Stimulated activated CD8-positive, alpha-beta memory T cell treated with anti-CD3 and anti-CD28 coated beads, Interleukin-7, amount 100 ng/mL, for 48 hours (primary cell): ENCODE measurements around the gene DIP2B.

Experiments
- DNase-seq, 2 donors: peaks; one replicate each; pipeline ENCODE4 v3.0.0-alpha.2; 2020; ENCODE audit warnings: low read depth in 1 of 2; ENCODE audit errors: extremely low read depth in 1 of 2

Gene DIP2B

DNA sequence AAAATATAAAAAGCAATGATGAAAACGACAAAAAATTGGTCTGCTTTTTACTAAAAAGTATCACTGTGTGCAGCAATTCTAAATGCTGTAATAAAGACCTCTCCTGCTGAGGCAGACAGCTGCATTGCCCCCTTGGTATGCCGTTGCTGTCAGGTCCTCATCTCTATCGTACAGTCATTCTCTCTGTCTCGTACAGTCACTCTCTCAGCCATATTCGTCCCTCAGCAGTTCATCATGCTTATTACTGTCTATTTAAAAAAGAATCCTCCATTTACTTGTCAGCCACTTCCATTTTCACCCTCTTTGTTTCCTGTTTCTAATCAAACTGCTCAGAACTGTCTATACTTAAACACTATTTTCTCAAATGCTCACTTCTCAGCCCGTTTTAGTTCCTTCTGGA lies 123.6 kb downstream of the DIP2B start:
- DNase-seq: no peak

DNA sequence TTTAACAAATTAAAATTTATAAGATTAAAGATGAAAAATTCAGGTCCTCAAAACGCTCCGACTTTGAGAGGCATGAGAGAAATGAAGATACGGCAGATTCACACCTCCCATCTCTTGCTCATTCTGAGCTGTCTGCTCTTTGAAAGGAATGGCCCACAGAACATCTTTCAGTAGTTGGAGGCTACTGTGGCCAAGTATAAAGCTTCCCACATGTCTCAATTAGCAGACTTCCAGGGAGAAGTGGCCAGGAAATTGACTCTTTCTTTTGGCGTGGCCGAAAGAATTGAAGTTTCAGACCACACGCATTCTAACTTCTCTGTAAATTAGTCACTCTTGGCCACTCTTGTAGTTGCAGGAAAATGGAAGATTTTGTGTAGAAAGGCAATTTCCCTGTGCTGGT lies 129.2 kb downstream of the DIP2B start:
- DNase-seq: no peak

DNA sequence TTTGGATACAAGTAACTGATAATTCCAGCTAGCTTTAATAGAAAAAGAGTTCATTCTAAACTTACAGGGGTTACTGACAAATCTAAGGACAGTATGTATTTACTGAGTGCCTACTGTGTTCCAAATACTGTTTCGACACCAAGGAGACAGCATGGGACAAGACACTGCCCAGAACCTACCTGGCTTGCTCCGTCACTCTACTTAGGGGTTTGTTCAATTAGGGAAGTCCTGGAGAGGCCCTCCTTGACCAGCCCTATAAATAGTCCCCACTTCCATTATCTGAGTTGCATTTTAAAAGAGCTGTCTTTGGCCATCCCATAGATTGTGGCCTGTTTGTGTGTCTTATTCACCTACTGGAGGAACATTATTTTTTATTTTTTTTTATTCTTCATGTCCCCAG lies 129.6 kb downstream of the DIP2B start:
- DNase-seq: no peak

DNA sequence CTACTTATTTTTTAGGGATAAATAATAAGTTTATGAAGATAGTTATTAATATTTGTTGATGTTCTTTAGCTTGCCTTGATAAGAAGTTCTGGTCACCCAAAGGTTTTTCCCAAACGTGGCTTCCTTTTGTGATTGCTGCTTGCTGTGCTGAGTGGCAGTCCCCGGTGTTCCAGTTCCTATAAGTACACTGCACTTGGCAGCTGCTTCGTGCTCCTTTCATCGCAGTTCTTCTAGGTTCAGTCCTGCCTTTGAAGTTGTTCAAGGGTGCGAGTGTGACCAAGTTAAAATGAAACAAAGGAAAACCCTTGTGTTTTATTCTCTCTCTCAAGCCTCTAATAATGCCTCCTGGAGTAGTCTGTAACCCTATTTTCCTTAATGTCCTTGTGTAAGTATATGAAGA lies 130.6 kb downstream of the DIP2B start:
- no peak for DNase-seq

DNA sequence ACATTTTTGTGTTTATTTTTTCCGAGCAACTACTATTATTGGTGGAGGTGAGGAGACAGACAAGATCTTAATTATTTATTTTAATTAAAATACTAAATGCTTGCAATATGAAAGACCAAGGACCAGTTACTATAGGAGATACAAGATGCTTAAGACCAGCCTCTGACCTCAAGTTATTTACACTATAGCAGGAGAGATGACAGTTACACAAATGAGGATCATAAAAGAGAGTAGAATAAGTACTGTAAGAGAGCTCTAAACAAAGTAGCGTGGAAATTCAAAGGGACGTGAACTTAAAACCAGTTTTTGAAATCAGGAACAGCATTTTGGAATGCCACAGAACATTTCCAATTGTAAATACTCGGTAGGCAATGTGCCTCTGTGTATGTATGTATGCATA lies 131.1 kb downstream of the DIP2B start:
- no peak for DNase-seq

DNA sequence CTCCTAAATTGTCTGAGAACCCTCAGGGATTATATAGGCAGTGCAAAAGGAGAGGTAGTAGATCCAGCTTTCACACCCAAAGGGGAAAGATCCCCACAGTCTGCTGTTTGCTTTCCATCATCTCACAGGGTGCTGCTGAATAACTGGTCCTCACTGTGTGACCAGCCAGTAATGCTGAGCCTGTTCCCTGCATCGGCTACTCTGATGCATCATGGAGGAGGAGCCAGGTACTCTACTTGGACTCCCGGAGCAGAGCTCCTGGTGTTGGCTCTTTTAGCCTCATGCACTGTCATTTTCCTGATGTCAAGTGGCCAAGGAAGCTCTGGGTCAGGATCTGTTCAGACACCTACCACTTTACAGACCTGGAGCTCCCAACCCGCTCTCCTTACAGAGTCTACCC lies 131.7 kb downstream of the DIP2B start:
- no peak for DNase-seq

DNA sequence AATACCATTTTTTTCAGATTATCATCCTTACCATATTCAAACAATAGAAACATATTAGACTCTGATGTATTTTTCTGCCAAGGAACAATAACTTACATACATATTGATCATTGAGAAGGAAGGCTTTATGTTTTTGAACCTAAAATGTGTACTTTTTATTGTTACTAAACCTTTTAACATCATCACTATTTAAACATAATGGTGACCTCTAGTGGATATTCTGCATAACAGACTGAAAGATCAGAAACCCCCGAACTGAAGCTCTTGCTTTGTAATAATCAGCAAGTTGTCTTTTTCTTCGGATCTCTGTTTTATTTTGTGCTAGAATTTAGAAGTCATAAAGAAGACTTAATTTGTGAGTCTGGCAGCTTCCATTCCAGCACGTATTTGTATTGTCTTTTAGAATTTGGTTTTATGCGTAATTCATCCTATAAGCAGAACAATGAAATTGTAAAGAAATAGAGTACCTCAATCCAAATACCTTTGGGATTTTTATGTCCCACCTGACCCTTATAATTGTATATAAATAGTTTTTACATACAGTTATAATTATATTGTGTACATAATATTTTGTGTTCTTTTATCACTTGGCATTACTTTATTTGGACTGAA lies 133.2 kb downstream of the DIP2B start:
- no peak for DNase-seq

DNA sequence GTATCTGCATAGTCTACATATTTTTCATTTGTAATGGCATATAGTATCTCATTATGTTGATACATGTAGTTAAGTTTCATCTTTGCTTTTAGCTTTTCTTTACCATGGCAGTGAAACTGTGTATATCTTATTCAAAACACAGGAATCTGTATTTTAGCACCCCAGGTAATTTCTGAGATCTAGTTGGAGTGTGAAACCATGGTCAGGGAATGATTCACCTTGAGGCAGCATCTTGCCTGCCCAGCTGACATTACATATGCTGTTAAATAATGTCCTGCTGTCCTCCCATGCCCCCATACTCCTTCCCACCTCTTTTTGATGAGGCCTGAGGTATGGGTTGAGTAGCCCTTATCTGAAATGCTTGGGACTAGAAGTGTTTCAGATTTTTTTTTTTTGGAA lies 133.7 kb downstream of the DIP2B start:
- no peak for DNase-seq

DNA sequence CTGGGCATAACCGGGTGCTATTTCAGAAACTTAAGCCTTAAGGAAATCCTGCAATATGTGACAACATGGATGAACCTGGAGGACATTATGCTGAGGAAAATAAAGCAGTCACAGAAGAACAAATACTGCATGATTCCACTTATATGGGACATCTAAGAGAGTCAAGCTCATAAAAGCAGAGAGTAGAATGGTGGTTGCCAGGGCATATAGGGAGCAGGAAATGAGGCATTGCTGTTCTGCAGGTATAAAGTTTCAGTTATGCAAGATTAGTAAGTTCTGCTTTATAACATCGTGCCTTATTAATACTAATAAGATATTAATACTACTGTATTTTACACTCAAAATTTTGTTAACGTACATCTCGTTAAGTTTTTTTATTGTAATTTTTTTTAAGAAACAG lies 134.9 kb downstream of the DIP2B start:
- no peak for DNase-seq

DNA sequence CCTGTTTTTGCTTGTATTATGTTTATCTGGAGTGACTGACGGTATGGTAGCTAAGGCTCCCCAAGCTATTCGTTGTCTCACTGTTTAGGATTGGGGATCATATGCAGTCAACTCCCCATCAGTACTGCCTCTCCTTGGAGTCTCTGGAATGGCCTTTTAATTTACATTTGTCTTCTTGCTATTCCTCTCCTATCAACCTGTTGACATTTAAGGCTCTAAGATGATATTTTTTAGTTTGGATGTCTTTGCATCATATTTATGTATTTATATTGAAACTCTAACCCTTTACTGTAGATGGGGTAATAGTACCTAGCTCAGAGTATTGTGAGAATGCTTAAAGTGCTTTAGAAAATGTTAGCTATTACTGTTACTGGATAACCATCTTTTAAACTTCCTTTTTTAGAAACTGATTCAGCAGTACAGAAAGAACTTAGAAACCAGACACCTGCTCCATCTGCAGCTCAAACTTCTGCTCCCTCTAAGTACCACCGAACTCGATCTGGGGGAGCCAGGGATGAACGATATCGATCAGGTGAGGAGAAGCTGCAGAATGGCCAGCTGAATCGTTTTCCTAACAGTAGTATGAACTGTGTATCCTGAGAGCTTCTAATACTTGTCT lies 135.6 kb downstream of the DIP2B start:
- no peak for DNase-seq

DNA sequence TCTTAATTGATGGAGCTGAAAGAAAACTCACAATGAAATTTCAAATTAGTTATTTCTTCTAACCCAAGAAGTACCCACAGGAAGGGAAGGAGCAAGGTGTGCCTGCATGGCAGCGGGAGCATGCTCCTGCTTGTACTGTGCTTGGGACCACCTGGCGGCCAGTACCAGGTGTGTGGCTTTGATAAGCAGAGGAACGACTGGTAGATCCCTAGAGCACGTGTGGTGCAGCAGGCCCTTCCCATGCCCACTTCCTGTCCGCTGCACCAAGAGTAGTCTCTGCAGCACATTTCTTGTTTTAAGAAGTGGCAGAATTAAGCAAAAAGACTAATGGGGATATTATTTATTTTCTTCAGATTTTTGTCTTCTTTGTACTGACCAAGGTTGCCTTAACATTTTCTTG lies 136.8 kb downstream of the DIP2B start:
- DNase-seq: no peak

DNA sequence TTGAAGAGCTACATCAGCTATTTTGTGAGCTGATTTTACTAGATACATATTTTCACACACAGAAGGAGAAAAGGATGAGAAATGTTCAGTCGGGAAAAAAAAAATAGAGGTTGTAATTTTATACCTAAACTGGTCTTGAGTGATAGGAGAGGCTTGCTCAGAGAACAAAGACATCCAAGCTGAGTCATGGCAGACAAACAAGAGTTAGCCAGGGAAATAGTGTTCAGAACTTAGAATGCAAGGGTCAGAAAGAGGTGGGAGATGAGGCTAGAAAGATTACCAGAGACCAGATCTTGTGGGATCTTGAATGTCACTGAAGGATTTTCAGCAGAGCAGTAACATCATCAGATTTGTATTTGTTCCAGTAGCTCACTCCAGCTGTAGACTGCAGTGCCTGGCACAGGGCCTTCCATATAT lies 137.3 kb downstream of the DIP2B start:
- no peak for DNase-seq

DNA sequence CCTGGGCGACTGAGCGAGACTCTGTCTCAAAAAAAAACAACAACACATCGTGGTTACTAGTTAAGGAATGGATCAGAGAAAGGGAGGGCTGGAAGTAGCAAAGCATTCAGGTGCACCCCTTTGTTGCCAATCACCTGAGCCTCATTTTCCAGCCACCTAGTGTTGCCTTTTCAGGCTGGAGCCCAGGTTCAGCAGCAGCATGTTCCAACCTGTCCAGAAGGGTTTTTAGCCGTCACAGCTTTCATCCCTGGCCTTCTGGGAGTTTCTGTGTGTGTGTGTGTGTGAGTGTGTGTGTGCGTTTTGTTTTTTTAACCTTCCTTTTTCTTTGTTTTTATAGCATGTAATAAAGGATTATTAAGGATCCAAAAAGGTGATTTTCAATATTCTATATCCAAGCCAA lies 138.0 kb downstream of the DIP2B start:
- no peak for DNase-seq

DNA sequence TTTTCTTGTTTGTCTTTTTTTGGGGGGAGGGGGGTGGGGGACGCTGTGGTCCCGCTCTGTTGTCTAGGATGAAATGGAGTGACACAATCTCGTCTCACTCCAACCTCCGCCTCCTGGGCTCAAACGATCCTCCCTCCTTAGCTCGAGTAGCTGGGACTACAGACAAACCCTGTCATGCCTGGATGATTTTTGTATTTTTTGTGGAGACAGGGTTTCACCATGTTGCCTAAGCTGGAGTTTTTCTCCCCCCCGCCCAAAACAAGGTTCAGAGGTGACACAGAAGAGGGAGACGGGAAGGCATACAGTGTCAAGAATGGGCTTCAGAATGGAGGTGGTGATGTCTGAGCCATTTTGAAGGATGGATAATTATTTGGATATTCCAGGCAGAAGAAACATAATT lies 142.2 kb downstream of the DIP2B start:
- DNase-seq: no peak

DNA sequence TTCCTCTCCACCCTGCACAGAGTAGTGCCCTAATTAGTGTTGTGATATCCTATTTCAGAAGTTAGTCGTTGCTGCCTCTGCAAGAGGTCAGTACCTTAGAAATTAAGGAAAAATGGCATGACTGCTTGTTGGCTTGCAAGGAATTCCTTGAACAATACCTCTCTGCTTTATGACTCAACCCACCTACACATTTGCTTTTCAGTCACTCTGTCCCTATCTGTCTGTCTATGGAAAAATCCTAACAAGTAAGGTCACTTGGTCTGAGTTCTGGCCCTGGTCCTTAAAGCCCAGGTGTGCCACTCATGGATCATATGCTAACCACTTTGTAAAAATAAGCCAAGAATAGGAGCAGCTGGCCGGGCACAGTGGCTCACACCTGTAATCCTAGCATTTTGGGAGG lies 142.7 kb downstream of the DIP2B start:
- DNase-seq: no peak

DNA sequence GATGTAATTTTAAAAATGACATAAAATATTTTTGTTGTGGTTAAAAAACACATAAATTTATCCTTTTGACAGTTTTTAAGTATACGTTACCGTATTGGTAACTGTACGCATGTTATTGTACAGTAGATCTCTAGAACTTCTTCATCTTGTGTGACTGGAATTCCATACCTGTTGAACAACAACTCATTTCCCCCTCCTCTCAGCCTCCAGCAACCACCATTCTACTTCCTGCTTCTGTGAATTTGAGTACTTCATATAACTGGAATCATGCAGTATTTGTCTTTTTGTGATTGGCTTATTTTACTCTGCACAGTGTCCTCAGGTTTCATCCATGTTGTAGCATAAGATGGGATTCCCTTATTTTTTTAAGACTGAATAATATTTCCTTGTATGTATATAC lies 145.5 kb downstream of the DIP2B start:
- no peak for DNase-seq

DNA sequence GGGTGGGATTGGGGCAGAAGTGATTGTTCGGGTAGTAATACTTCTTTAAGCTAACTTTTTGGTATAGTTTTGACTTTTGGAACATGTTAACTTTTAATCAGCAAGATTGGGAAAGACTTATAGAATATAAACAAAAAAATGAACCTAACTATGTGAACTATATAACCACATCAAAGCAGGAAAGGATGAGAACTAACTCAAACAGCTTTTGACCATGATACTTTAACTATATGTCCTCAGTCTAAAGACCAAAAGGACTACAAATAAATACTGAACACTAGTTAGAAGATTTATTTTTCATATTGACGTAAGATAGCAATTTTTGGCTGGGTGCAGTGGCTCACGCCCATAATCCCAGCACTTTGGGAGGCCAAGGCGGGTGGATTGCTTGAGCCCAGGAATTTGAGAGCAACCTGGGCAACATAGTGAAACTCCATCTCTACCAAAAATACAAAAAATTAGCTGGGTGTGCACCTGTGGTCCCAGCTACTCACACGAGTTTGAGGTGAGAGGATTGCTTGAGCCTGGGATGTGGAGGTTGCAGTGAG lies 150.7 kb downstream of the DIP2B start:
- no peak for DNase-seq

DNA sequence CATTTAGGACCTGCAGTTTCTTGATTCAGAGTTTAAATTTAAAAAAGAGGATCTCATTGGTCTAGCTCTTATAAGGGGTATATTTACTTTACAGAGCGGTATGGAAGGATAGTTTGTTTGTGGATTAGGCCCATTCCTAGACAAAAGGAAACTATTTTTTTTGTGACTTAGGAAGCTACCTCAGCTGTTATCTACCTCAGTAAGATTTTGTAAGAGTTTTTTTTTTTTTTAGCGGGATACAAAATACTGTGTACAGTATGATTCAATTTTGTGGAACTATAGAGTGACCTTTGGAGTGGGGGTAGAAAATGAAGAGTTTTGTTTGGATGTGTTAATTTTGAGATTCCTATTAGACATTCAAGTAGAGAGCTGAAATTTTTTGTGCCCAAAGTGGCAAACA lies 154.5 kb downstream of the DIP2B start:
- DNase-seq: no peak

DNA sequence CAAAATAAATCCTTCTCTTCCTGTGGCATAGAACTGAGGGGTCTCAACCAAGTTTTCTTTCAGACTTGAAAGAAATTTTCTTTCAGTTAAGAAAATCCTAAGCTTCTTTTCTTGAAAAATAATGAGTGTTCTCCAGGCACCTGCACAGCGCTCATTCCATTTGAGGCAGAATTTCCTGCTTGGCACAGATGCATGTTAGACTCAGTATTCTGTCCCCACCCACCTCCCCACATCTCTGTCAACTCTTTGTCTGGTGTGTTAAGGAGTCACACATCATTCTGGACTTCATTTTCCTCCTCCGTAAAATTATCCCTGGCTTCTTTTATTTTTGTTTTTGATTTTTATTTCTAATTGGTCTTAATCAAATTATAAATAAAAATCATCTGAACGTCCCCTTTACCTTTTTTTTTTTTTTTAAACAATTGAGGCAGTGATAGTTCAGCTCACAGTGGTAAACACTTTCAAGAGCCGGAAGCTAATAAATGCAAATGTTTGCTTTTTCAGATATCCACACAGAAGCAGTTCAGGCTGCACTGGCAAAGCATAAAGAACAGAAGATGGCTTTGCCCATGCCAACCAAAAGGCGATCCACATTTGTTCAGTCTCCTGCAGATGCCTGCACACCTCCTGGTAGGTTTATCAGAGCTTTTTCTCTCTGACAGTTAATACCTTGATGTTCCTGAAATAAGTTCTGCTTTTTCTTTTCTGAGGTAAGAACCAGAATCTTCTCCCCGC lies 155.1 kb downstream of the DIP2B start:
- DNase-seq: no peak

DNA sequence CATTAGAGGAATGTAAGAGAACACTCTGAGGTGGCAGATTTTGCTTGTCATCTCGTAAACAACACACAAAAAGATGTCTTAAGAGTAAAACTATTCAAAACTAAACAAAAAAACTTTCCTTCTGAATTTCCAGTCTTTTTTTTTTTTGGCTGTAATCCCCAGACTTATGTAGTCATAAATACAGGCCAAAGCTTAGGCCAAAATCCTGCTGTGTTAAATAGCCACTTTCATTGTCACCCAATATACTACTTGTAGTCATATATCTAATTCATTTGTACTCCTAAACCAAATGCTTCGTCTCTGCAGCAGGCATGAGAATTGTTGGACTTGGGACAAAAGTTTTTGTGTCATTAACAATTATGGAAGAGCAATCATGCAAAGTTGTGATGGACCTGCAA lies 155.6 kb downstream of the DIP2B start:
- no peak for DNase-seq

DNA sequence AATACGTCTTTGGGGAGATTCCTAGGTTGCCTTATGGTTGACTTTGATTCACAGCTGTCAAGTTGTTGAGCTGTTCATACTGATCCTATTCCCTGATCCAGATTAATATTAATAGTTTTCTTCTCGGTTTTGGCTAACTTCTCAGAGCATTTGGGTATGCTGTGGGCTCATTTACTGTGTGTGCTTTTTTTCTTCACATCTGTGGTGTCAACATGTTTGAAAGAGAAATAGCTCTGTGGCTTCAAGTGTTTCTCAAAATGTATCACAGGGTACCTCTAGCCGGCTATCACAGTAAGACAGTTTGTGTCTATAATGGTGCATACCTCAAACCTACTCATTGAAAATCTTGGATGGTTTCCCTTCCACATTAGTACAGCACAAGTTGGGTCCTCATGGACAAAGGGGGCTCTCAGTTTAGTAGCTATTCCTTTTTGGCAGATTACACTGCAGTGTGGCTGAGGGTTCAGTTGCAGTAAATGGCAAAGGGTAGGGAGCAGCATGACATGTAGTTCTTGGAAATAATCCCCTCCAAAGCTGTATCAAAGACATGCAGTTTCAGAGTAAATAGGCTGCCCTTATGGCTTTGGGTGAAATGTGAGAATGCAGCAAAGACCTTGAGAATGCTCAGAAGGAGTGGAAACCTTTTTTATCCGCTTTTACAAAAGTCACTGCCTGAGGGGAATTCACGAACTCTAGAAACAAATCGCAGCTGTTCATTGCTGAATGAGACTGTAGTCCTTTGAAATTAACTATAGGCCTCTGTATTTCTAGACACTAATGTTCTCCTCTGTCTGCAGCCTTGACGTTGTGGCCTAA lies 156.7 kb downstream of the DIP2B start:
- no peak for DNase-seq
